Measurements from ENCODE around the gene GPR132. TPM values are rescaled to one million over a fixed set of nuclear protein-coding genes. Genes with fewer than 3 reads are reported as not detected.
"Not testable (repeated sequence)": the region's sequence is repeated elsewhere in the genome, so short reads cannot be mapped to it uniquely, and the experiment has no call there.

The GPR132 gene
- total RNA-seq, 2 experiments from 2014 or later = 47.4 to 49.4 TPM

- no peak for ATAC-seq
- Mint-ChIP-seq H3K9me3 (ENCODE audit: low read depth) (no peaks in the 10 kb centered on the region), H3K4me1 (peaks cover 22% of the 10 kb centered on the region), H3K27me3 (no peaks in the 10 kb centered on the region), H3K4me3 (no peak overlapping the region), H3K36me3 (peaks cover 38% of the 10 kb centered on the region), H3K27ac (no peak overlapping the region)
- CTCF ChIA-PET = no interaction called here
- DNase-seq = no peak
Measured at GRCh38 chr14:105050551-105050897, 14.7 kb downstream of the GPR132 start.

GRCh38 chr14:105049753-105050550 is 15.3 kb downstream of the GPR132 start:
- peaks cover 22% of the 10 kb centered on the region for H3K4me1 Mint-ChIP-seq
- CTCF ChIA-PET = no interaction called here
- peaks cover under 1% of the 10 kb centered on the region for H3K27me3 Mint-ChIP-seq
- no peak for ATAC-seq
- peaks cover 34% of the 10 kb centered on the region for H3K36me3 Mint-ChIP-seq
- no peak for DNase-seq
- no peak overlapping the region for H3K4me3 Mint-ChIP-seq
- H3K9me3 Mint-ChIP-seq (ENCODE audit: low read depth) = no peaks in the 10 kb centered on the region
- no peak overlapping the region for H3K27ac Mint-ChIP-seq

- peaks cover 26% of the 10 kb centered on the region for H3K36me3 Mint-ChIP-seq
- no peak for DNase-seq
- peaks cover 12% of the 10 kb centered on the region for H3K27me3 Mint-ChIP-seq
- H3K4me3 Mint-ChIP-seq = no peak overlapping the region
- H3K4me1 Mint-ChIP-seq = peaks cover 25% of the 10 kb centered on the region
- ATAC-seq = no peak
- no peak overlapping the region for H3K27ac Mint-ChIP-seq
- CTCF ChIA-PET = interaction anchor here (1.2 to 8.2 kb wide), 13 partner anchors 9 to 304 kb away, joined by 3 to 140 read pairs (median 18); partner anchors contain the start of gene CDCA4
- H3K9me3 Mint-ChIP-seq (ENCODE audit: low read depth) = no peaks in the 10 kb centered on the region
Measured at GRCh38 chr14:105047283-105048016, 17.8 kb downstream of the GPR132 start.

- Mint-ChIP-seq H3K9me3 (ENCODE audit: low read depth) (no peaks in the 10 kb centered on the region), H3K27ac (no peak overlapping the region), H3K4me3 (no peak overlapping the region), H3K36me3 (peaks cover 24% of the 10 kb centered on the region), H3K27me3 (peaks cover 12% of the 10 kb centered on the region), H3K4me1 (peaks cover 25% of the 10 kb centered on the region)
- ATAC-seq (no peak), DNase-seq (no peak)
- CTCF ChIA-PET = interaction anchor here (0.8 to 8.2 kb wide), 20 partner anchors 9 to 305 kb away, joined by 3 to 140 read pairs (median 16); partner anchors contain the start of genes CDCA4, CLBA1 and GPR132
Measured at GRCh38 chr14:105046891-105047282, 18.3 kb downstream of the GPR132 start.

GRCh38 chr14:105045710-105046326 is 19.4 kb downstream of the GPR132 start:
- H3K27ac Mint-ChIP-seq = peak overlapping the region; percentile 44
- CTCF ChIA-PET = interaction anchor here (0.6 to 8.2 kb wide), 41 partner anchors 8 to 486 kb away, joined by 3 to 140 read pairs (median 7); partner anchors contain the start of genes AHNAK2, BRF1, CDCA4 and CLBA1

GRCh38 chr14:105043641-105044040 is 21.6 kb downstream of the GPR132 start:
- no peak overlapping the region for H3K27ac Mint-ChIP-seq
- H3K4me1 Mint-ChIP-seq = peaks cover 25% of the 10 kb centered on the region
- peaks cover 12% of the 10 kb centered on the region for H3K27me3 Mint-ChIP-seq
- H3K36me3 Mint-ChIP-seq = peaks cover 3% of the 10 kb centered on the region
- H3K9me3 Mint-ChIP-seq (ENCODE audit: low read depth) = no peaks in the 10 kb centered on the region
- CTCF ChIA-PET = interaction anchor here (1.1 to 8.2 kb wide), 11 partner anchors 16 to 147 kb away, joined by 4 to 140 read pairs (median 39); partner anchors contain the start of genes CDCA4 and CLBA1
- ATAC-seq (no peak), DNase-seq (no peak)
- no peak overlapping the region for H3K4me3 Mint-ChIP-seq

More at GRCh38 chr14:105045710-105046326, 19.4 kb downstream of the GPR132 start:
- no peaks in the 10 kb centered on the region for H3K9me3 Mint-ChIP-seq (ENCODE audit: low read depth)
- peaks cover 12% of the 10 kb centered on the region for H3K27me3 Mint-ChIP-seq
- peak; percentile 95 for DNase-seq
- H3K4me3 Mint-ChIP-seq = no peak overlapping the region
- peak; percentile 87 for ATAC-seq
- peaks cover 25% of the 10 kb centered on the region for H3K4me1 Mint-ChIP-seq
- H3K36me3 Mint-ChIP-seq = peaks cover 14% of the 10 kb centered on the region

- peaks cover under 1% of the 10 kb centered on the region for H3K36me3 Mint-ChIP-seq
- no peak for DNase-seq
- CTCF ChIA-PET = interaction anchor here (1.6 to 8.2 kb wide), 5 partner anchors 11 to 60 kb away, joined by 4 to 96 read pairs (median 69); partner anchors contain the start of genes CDCA4 and CLBA1
- H3K4me3 Mint-ChIP-seq = no peak overlapping the region
- no peak overlapping the region for H3K27ac Mint-ChIP-seq
- no peaks in the 10 kb centered on the region for H3K9me3 Mint-ChIP-seq (ENCODE audit: low read depth)
- ATAC-seq = no peak
- peaks cover 12% of the 10 kb centered on the region for H3K27me3 Mint-ChIP-seq
- H3K4me1 Mint-ChIP-seq = peaks cover 22% of the 10 kb centered on the region
Measured at GRCh38 chr14:105042813-105043212, 22.4 kb downstream of the GPR132 start.

- no peak overlapping the region for H3K27ac Mint-ChIP-seq
- no peaks in the 10 kb centered on the region for H3K9me3 Mint-ChIP-seq (ENCODE audit: low read depth)
- H3K4me3 Mint-ChIP-seq = no peak overlapping the region
- peaks cover 12% of the 10 kb centered on the region for H3K27me3 Mint-ChIP-seq
- ATAC-seq (no peak), DNase-seq (no peak)
- CTCF ChIA-PET = interaction anchor here (0.7 to 8.2 kb wide), 4 partner anchors 11 to 46 kb away, joined by 3 to 96 read pairs (median 34); partner anchors contain the start of gene CDCA4
- peaks cover 21% of the 10 kb centered on the region for H3K4me1 Mint-ChIP-seq
- no peaks in the 10 kb centered on the region for H3K36me3 Mint-ChIP-seq
Measured at GRCh38 chr14:105041841-105042765, 23.1 kb downstream of the GPR132 start.

GRCh38 chr14:105039458-105040205 is 25.6 kb downstream of the GPR132 start:
- CTCF ChIA-PET = interaction anchor here (1.5 kb wide), 1 partner anchor 47 kb away, joined by 4 read pairs; no protein-coding TSS in a partner anchor
- H3K4me3 Mint-ChIP-seq = no peak overlapping the region
- H3K27me3 Mint-ChIP-seq = peaks cover 8% of the 10 kb centered on the region
- no peaks in the 10 kb centered on the region for H3K36me3 Mint-ChIP-seq
- ATAC-seq = no peak
- no peak for DNase-seq
- no peak overlapping the region for H3K27ac Mint-ChIP-seq
- H3K4me1 Mint-ChIP-seq = peaks cover 4% of the 10 kb centered on the region
- H3K9me3 Mint-ChIP-seq (ENCODE audit: low read depth) = no peaks in the 10 kb centered on the region

- not testable (repeated sequence) for DNase-seq; H3K27ac Mint-ChIP-seq; H3K9me3 Mint-ChIP-seq (ENCODE audit: low read depth); H3K4me3 Mint-ChIP-seq; ATAC-seq; H3K36me3 Mint-ChIP-seq
- CTCF ChIA-PET = interaction anchor here (0.9 to 4.1 kb wide), 7 partner anchors 10 to 59 kb away, joined by 3 to 32 read pairs (median 4); partner anchors contain the start of genes CDCA4 and CLBA1
- Mint-ChIP-seq H3K4me1 (peaks cover 15% of the 10 kb centered on the region), H3K27me3 (peaks cover 12% of the 10 kb centered on the region)
Measured at GRCh38 chr14:105035616-105036015, 29.6 kb downstream of the GPR132 start.

GRCh38 chr14:105034315-105035039 is 30.8 kb downstream of the GPR132 start:
- peaks cover 3% of the 10 kb centered on the region for H3K36me3 Mint-ChIP-seq
- DNase-seq (no peak), ATAC-seq (no peak)
- CTCF ChIA-PET = interaction anchor here (1.1 to 4.1 kb wide), 4 partner anchors 9 to 56 kb away, joined by 4 to 32 read pairs (median 4); no protein-coding TSS in a partner anchor
- no peak overlapping the region for H3K4me3 Mint-ChIP-seq
- no peaks in the 10 kb centered on the region for H3K9me3 Mint-ChIP-seq (ENCODE audit: low read depth)
- H3K27me3 Mint-ChIP-seq = peaks cover 12% of the 10 kb centered on the region
- peaks cover 15% of the 10 kb centered on the region for H3K4me1 Mint-ChIP-seq
- no peak overlapping the region for H3K27ac Mint-ChIP-seq

Data from activated CD8-positive, alpha-beta memory T cell treated with anti-CD3 and anti-CD28 coated beads, Interleukin-2, amount 10 ng/mL, durations not matched to agents 7 days and 5 days (primary cell).